ENCODE measurements around the gene LONP1.
"Not testable (repeated sequence)": the region's sequence is repeated elsewhere in the genome, so short reads cannot be mapped to it uniquely, and the experiment has no call there.

Gene LONP1

DNA sequence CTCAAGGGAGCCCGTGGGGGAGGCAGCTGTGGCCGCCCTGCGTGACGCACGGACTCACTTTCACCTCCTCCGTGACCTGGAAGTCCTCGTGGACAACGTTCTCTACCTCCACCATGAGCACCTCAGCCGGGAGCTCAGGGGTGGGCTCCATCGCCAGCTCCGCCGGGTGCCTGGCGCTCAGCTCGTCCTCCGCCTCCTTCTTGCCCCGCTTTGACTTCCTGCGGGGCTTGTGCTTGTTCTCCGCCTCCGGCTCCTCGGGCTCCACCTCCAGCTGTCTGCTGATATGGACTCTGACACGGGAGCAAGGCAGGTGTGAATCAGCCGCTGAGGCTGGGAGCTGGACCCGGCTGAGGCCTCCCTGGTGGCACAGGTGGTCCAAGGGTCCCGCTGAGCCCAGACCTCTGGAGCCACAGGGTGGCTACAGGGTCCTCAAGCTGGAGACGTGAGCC lies 8.2 kb downstream of the LONP1 start:
- DNase-seq (ENCODE audit: low read depth, low spot score) = no peak

DNA sequence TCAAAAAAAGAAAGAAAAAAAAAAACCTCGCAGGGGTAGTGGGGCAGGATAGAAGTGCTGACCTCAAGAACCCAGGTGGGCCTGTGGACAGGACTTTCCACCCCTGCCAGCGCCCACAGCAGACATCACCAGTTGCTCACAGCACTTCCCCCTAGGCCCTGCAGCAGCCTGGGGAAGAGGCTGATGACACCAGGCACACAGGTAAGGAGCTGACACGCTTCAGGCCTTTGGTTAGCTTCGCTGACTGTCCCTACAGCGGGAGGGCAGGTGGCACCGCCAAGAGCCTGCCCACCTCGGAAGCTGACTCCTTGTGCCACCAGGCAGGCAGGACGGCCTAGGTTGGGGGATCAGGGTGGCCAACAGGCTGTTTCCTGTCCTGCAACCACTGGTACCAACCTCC lies 8.9 kb downstream of the LONP1 start:
- DNase-seq (ENCODE audit: low read depth, low spot score) = no peak

DNA sequence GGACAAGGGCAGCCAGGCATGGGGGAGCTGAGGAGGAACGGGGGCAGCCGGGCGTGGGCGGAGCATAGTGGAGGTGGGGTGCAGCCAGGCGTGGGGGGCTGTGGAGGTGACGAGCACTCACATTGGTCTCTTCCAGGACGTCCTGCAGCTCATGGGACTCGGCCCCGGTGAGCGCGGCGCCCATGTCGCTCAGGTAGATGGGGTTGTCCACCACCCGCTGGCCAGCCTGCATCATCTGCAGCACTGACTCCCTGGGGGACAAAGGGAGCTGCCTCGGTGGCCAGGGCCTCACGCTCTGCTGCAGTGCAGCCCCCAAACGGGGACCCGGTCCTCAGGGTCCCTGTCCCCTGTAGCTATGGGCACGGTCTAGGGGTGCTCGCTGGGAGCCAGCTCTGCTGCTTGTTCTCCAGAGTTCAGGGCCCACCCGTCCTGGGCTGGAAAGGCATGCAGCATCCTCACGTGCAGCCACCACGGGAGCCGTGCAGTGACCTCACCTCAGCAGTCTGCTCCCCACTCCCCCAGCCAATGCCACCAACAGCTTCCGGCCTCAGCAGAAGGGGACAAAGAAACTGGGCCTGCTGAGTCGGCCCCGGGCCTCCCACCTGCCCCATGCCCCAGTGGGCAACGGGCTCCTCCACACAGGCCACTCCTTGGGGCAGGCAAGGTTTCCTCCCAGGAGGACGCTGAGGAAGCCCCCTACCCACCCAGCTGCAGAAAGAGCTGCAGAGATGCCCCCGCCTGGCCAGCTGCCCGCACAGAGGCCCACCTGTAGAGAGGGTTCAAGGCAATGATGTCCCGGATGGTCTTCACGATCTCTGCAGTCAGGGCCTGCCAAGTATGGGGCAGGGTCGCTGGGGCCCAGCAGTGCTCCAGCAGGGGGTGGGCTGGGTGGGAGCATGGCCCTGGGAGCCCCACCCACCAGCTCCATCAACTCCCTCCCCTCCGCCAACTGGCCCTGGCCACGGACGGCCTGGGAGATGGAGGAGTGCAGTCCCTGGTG lies 12.1 kb downstream of the LONP1 start:
- no peak for DNase-seq (ENCODE audit: low read depth, low spot score)

DNA sequence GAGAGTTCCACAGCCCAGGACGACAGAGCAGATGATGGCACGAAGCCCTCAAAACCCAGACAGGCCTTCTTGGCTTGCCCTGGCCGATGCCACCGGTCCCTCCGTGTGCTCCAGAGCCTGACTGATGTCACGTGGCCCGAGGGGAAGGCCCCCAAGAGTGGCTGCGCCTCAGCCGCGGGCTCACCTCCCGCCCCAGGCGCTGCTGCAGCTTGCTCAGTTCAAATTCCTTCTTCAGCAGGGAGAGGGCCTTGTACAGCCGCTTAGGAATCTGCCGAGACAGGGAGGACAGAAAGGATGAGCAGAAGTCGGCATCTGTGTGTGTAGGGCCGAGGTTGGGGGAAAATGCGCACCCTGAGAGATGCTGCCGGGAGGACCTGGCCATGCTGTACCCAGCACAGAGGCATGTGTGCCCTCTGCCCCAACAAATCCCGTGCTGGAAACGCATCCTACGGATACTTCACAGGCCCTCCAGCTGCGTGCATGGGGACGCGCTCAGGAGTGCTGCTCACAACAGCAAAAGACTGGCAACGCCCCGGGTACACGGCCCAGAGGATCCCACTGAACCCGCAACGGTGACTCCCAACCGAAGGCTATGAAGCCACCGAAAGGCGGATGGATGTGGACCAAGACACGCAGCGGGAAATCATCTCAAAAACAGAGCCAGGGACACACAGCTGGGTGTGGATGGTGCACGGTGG lies 12.9 kb downstream of the LONP1 start:
- no peak for DNase-seq (ENCODE audit: low read depth, low spot score)

DNA sequence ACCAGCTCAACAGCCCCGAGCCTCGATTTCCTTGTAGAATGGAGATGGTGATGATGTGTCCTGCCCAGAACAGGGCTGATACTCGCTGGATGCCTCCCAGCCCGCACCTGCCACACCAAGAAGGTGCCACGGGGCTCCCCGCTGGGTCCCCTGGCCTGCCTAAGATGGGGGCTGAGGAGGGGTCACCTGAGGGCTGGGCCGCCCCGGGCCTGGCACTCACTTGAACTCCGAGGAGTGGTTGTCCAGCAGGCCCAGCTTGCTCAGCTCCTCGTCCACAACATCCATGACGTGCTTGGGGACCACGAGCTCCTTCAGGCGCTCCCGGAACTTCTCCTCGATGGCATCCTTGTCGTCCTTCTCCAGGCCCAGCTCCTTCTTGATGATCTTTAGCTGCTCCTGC lies 14.4 kb downstream of the LONP1 start:
- DNase-seq (ENCODE audit: low read depth, low spot score) = no peak

DNA sequence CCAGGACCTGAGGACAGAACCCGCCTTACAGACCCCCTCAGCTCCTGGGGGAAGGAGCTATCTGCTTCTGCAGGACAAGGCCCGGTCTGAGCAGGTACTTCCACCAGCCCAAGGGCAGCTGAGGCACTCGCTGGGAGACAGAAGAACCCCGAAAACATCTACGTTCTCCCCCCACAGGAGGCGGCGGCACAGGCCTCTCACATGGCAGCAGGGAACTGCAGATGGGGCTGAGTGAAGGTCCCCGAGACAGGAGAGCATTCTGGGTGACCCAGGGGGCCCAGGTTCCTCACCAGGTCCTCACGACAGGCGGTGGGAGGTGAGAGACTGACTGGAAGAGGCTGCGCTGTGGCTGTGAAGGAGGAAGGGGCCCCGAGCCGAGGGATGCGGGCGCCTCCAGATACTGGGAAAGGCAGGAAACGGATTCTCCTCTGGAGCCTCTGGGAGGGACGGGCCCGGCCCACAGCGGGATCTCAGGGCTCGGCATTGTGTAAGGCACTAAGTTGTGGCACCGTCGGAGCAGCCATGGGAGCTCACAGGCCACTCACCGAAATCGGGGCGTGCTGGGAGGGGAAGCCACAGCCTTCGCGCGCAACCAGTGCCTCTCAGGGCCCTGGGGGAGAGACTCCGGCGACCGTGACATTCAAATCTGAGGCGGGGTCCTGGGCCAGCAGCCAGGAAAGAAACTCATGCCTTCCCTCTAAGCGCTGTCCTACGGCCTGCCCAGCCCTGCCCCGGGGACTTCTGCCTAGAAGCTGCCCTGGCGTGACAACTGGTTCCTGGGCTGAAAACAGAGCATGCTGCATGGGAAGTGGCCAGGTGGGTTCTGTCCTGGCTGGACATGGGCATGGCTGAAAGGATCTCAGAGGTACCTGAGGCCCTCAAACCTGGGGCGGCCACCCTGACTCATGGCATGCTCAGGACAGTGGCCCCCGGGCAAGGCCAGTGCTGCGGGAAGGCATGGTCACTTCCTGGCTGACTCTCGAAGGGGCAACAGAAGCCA lies 15.8 kb downstream of the LONP1 start:
- DNase-seq (ENCODE audit: low read depth, low spot score) = no peak

DNA sequence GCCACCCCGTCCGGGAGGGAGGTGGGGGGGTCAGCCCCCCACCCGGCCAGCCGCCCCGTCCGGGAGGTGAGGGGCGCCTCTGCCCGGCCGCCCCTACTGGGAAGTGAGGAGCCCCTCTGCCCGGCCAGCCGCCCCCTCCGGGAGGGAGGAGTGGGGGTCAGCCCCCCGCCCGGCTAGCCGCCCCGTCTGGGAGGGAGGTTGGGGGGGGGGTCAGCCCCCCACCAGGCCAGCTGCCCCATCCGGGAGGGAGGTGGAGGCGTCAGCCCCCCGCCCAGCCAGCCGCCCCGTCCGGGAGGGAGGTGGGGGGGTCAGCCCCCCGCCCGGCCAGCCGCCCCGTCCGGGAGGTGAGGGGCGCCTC lies 17.9 kb downstream of the LONP1 start:
- not testable (repeated sequence) for DNase-seq (ENCODE audit: low read depth, low spot score)

DNA sequence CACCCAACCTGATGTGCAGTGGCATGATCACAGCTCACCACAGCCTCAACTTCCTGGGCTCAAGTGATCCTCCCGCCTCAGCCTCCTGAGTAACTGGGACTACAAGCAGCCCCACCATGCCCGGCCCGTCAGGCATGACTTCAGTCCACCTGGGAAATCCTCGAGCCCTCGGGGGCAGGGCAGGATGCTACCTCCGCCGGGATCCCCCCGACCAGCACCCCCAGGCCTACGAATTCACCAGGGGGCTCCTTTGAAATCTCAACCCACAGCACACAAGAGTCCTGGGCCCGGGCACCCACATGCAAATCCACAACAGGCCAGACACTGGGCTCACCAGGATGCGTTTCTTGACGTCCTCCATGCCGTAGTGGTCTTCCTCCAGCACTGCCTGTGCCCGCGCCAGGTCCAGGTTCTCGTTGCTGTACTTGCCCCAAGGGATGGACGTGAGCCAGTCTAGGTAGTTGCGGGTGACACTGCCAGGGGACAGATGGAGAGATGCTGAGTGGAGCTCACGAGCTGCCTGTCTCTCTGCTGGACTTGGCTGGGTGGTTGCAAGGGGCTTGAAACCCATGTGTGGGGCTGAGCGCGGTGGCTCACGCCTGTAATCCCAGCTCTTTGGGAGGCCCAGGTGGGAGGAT lies 19.4 kb downstream of the LONP1 start:
- DNase-seq (ENCODE audit: low read depth, low spot score) = no peak

DNA sequence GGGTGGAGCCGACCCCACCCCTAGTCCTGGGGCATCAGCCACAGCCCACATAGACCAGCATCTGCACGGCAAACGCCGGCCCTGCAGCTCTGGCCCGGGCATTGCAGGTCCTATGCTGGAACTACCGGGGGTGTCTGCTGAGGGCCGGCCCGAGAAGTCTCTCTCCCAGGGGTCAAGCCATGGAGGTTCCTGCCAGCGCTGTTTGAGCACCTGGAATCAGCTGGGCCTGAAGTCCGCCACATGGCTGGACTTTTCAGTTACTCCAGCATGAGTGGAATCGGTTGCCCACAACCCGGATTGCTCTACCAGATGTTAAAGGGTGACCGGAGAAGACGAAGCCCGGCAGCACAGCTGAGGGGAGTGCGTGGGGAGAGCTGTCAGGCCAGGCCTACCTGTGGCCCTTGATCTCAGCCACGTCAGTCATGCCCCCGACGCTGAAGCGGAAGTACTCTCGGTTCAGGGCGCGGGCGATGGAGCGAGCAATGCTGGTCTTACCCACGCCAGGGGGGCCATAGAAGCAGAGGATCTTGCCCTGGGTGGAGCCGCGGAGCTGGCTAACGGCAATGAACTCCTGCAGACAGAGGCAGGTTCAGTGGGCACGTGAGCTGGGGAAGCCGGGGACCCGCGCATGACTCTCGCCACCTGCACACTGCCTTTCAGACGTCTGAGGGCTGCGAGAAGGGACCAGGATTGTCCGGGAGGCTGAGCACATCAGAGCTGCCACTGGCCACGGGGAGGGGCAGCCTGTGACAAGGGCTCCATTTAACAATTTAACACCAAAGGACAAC lies 21.1 kb downstream of the LONP1 start:
- no peak for DNase-seq (ENCODE audit: low read depth, low spot score)

DNA sequence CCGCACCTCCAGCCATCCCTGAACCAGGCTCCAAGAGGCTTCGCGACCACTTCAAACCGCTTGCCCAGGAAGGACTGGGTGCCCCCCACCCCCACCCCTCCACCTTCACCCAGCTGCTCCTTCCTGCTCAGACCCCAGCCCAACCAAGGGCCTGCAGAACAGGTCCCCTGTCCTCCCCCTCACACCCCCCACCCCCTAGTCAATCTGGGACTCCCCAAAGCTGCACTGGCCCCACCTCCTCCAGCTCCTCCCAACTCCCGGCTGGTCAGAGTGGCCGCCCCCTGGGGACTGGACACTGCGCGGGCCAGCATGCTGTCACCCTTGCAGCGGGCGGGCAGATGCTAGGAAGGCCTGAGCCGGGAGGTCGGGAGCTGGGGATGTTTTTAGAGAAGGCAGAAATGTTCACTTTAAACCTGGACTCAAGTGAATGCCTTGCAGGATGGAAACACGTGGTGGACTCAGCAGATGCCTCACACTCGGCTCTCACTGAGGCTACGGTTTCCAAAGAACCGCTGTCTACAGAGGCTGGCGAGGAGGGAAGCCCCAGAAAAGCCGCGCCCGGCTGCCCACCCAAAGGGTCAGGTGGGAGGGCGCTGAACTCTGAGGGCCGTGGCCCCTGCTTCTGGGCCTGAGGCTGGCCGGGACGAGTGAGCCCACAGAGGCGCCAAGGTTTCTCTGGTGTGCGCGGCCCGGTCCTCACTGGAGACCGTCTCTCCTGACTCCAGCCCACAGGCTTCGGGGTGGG lies 21.9 kb downstream of the LONP1 start:
- no peak for DNase-seq (ENCODE audit: low read depth, low spot score)

DNA sequence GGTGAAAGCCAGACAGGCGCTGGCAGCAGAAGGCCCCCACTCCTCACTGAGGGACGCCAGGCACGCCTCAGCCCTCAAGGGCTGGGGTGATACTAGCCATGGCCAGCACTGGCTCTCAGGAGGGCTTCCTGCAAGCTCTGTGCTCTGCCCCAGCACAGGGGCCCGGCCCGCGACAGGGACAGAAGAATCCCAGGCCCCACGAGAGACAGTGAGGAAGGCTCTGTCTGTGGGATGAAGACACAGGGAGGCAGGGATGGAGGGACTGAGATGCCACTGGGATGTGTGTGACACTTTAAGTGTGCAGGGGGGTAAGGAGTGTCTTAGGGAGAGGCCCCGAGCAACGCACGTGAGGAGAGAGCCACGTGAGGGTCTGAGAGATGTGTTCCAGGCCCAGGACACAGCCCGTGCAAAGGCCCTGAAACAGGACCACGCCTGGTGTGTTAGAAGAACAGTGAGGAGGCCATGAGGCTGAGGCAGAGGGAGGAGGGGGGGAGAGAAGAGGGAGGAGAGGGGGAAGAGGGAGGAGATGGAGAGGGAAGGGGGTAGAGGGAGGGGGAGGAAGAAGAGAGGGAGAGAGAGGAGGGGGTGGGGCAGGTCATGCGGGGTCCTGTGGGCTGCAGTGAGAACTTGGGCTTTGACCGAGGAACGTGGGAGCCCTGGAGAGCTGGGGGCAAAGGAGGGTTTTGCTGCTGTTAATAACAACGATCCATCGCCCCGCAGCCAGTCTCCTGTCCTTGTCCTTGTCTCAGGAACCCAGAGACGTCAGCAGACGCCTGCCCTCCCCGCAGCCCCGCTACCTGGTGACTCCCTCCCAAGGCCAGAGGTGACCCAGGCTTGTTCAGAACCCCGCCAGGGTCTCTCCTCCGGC lies 22.7 kb downstream of the LONP1 start:
- DNase-seq (ENCODE audit: low read depth, low spot score) = no peak

DNA sequence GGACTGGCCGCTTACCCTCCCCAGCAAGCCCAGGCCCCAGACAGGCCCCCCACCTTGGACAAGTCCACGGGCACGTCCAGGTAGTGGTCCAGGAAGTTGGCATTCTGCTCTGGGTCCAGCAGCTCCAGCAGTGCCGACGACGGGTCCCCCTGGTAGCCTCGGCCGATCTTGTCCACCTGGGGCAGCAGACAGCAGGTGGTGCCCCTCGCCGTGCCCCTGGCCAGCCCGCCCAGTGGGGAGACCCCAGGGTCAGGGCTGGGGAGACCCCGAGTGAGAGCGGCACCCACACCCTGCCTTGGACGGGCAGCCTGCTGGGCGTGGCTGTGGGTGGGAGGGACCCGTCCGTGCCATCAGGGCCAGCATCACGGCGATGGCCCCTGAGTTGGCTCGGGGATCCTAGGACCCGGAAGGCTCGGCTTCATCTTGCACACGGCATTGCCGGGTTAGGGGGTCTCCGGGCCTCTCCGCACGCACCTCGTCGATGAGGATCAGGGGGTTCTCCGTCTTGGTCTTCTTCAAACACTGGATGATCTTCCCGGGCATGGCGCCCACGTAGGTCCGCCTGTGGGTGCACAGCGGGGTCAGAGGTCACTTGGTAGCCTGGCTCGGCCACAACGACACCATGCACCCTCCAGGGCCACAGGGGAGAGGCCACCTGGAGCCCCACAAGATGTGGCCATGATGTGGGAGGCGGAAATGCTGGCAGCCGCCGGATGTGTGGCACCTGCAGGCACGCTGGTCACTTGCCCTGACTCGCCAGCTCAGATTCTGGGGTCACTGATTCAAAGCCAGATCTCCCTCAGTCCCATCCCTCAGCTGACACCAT lies 23.5 kb downstream of the LONP1 start:
- no peak for DNase-seq (ENCODE audit: low read depth, low spot score)

DNA sequence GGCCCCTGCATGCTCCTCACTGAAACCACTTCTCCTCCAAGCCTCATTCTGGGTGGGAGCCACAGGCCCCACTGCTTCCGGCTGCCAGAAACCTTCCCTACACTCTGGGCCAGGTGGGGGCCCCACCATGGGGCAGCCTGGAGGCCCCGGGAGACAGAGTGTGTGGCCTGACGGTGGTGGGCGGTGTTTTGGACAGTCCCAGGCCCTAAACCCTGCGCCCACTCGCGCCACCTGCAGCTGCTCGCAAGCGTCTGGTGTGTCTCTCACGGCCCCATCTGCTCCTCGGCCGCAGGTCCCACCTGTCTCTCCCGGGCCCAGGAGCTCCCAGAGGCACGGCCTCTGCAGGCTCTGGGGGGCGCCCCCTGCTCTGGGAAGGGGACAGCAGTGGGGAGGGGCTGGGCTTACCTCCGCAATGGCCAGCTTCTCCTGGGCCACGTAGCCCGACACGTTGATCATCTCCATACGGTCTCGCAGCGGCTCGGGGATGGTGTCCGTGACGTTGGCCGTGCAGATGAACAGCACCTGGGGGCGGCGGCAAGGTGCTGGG lies 24.2 kb downstream of the LONP1 start:
- DNase-seq (ENCODE audit: low read depth, low spot score) = no peak

DNA sequence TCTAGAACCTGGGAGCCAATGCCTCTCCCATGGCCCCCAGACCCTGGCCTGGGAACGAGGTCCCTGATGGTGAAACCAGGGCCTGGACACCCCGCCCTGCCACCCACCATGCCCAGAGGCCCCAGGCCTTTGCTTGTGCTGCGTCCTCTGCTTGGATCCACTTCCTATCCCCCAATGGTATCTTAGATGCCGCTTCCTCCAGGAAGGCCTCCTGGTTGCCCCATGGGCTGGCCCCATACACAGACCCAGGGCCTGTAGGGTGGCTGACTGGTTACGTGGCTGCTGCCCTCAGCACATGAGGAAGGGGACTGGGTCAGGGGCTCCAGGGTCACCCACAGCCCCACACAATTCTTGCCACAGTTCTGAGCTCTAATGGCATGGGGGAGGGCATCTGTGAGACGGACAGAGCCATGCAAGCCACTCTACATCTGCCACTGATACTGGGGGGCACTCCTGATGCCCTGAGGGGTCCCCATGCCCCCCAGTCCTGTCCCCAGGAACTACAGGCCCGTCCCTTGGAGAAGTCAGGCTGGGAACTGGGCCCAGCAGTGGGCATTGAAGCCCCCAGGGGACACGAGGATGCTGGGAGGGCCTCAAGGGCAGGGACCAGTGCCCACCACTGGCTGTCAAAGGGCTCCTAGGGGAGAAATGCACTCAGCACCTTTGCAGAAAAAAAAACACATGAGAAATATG lies 24.8 kb downstream of the LONP1 start:
- no peak for DNase-seq (ENCODE audit: low read depth, low spot score)

DNA sequence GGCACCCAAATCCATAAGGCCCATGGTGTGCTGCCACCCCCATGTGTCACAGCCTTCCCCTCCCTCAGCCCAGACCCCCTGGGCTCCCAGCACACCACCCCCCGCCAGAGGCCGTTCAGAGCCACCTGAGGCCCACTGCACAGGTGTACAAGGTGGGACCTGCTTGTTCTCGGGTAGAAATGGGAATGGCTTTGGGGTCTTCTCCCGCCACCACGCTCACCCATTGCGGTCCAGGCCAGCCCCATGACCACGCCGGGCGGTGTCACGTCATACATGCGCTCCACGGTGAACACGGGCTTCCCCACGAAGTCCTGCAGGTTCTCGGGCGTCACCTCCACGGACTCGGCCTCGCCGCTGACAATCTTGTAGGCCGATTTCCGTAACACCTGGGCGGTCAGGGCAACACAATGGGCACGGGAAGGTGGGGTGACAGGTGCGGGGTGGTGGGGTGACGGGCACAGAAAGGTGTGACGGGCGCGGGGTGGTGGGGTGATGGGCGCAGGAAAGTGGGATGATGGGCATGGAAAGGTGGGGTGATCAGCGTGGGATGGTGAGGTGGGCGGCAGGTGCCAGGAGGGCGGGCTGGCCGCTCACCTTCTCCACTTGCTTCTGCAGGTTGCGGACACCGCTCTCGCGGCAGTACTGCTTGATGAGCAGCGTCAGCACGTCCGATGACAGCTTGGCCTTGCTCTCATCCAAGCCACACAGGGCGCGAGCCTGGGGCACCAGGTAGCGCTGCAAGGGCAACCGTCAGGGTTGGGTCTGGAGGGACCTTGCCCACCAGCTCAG lies 25.6 kb downstream of the LONP1 start:
- no peak for DNase-seq (ENCODE audit: low read depth, low spot score)

Measured in ELF-1 (cell line).